ENCODE data around the gene PSEN2. TPM values are rescaled to one million over a fixed set of nuclear protein-coding genes. Genes with fewer than 3 reads are reported as not detected.

PSEN2 gene
- total and polyA plus RNA-seq, 2 of the 8 experiments (the other 6 are each of a cell fraction or from before 2014, with no cell fraction given), result 22.9 to 29.0 TPM

DNA sequence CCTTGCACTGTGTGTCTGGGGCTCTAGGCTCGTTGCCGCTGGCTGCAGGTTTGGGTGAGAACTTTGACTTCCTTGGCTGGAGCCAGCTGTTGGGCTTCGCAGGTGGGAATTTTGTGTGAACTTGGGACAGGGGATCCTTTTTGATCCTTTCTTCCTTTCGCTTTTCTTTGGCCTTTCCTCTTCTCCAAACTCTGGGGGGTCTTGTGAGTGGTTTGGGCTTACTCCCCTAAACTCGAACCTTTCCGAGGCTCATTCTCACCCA is 70.3 kb downstream of the PSEN2 start:
- POLR2A ChIA-PET (ENCODE audit: partially characterized antibody), result interaction anchor here (1.1 to 3.6 kb wide), 4 partner anchors 10 to 53 kb away, joined by 3 to 18 read pairs (median 4); no protein-coding TSS in a partner anchor
- peak overlapping the region; percentile 43 to 75 (median 60) for H3K4me3 ChIP-seq (ENCODE audit: extremely low read depth in 1 of 4, insufficient read depth in 2 of 4, low read depth in 3 of 4, low read length in 4 of 4)
- DNase-seq (ENCODE audit: low read depth in 1 of 2, low spot score in 2 of 2), result no peak
- H2BK15ac ChIP-seq (ENCODE audit: low read length), result no peak overlapping the region
- H2BK12ac ChIP-seq (ENCODE audit: low read depth, low read length), result no peak overlapping the region; the same call in 1 of the 2 replicates
- CTCF ChIA-PET (ENCODE audit: partially characterized antibody), result interaction anchor here (0.8 to 1.1 kb wide), 2 partner anchors 8 to 11 kb away, joined by 3 to 4 read pairs; no protein-coding TSS in a partner anchor
- H4K20me1 ChIP-seq (replicated peaks in 1 of 2; ENCODE audit: control insufficient read depth in 1 of 2, insufficient read depth in 2 of 2, low read length in 2 of 2), result peaks cover 1 to 3% of the 10 kb centered on the region in 2 experiments
- no peak for FAIRE-seq
- H3K79me2 ChIP-seq (ENCODE audit: control insufficient read depth in 1 of 2, insufficient read depth in 2 of 2, low read length in 2 of 2), result peaks cover 0 to 46% of the 10 kb centered on the region in 2 experiments; a peak in 2 of 4 replicates
- H3K9me3 ChIP-seq (ENCODE audit: insufficient read depth in 2 of 2, low read depth in 1 of 2, low read length in 1 of 2), result no peaks in the 10 kb centered on the region
- TF ChIP-seq RBBP5 (IDR thresholded peaks at IDR 0.05; ENCODE audit: borderline replicate concordance, low read depth, low read length) (no peak), SAP30 (IDR thresholded peaks at IDR 0.05; ENCODE audit: insufficient read depth, insufficient replicate concordance, low read length) (peak; percentile 19)
- H4K91ac ChIP-seq (replicated peaks; ENCODE audit: insufficient read length, low read length), result no peak overlapping the region
- no peak overlapping the region for H2AFZ ChIP-seq (ENCODE audit: low read length)
- 54% methylated on average over 6 of the region's 6 CpGs; no CpG with 5 or more reads in 1 of the 2 experiments for WGBS, 2 experiments (ENCODE audit: extremely low coverage in 1 of 2, insufficient coverage in 1 of 2, insufficient read length in 1 of 2, insufficient replicate concordance in 2 of 2, low coverage in 1 of 2, low lambda C conversion rate in 2 of 2, missing lambda C conversion rate in 1 of 2)
- peaks cover 0 to 2% (median 0%) of the 10 kb centered on the region in 4 experiments; a peak in 3 of 7 replicates for H3K27me3 ChIP-seq (replicated peaks in 1 of 4; ENCODE audit: control insufficient read depth in 3 of 4, extremely low read depth in 1 of 4, insufficient read depth in 3 of 4, low read length in 3 of 4)
- H3K9ac ChIP-seq (replicated peaks in 1 of 4; ENCODE audit: extremely low read depth in 1 of 4, low read depth in 3 of 4, low read length in 3 of 4), result peak overlapping the region in 2 of 4 experiments; percentile 19 to 64; a peak in 4 of 7 replicates
- peaks cover 2 to 11% (median 5%) of the 10 kb centered on the region in 4 experiments for H3K4me1 ChIP-seq (replicated peaks in 1 of 4; ENCODE audit: control insufficient read depth in 3 of 4, insufficient read depth in 4 of 4, low read length in 3 of 4)
- no peak overlapping the region for H3K14ac ChIP-seq (ENCODE audit: insufficient read length)
- no peak overlapping the region for H2BK120ac ChIP-seq (replicated peaks; ENCODE audit: low read depth, low read length)
- no peak overlapping the region for H3K18ac ChIP-seq (ENCODE audit: extremely low read depth, low read length)
- H3K23me2 ChIP-seq (ENCODE audit: low read depth, low read length), result peaks cover 9% of the 10 kb centered on the region
- H3K23ac ChIP-seq (ENCODE audit: insufficient read length), result no peak overlapping the region
- no peak overlapping the region for H4K5ac ChIP-seq (ENCODE audit: insufficient read length, low read depth, low read length)
- no peak overlapping the region for H3K56ac ChIP-seq (replicated peaks; ENCODE audit: insufficient read length, low read depth, low read length)
- no peak overlapping the region for H2AK5ac ChIP-seq (ENCODE audit: low read depth, low read length)
- H3K4me2 ChIP-seq (ENCODE audit: insufficient read depth in 1 of 2, low read depth in 2 of 2, low read length in 2 of 2), result peak overlapping the region; percentile 68 to 94
- no peak overlapping the region for H3K4ac ChIP-seq (replicated peaks; ENCODE audit: insufficient read length, low read depth, low read length)
- no peak overlapping the region for H2BK20ac ChIP-seq (ENCODE audit: low read length)
- no peaks in the 10 kb centered on the region for H3K36me3 ChIP-seq (ENCODE audit: control insufficient read depth in 2 of 4, insufficient read depth in 4 of 4, low read length in 3 of 4)
- H3K27ac ChIP-seq (ENCODE audit: low read depth, low read length), result no peak overlapping the region
- H3K79me1 ChIP-seq (ENCODE audit: low read depth, low read length), result peaks cover 10% of the 10 kb centered on the region
- no peak overlapping the region; the same call in none of the 2 replicates for H4K8ac ChIP-seq (ENCODE audit: extremely low read depth, insufficient read depth, low read length)
- no peak overlapping the region for H2BK5ac ChIP-seq (ENCODE audit: low read depth, low read length)
